Keratinocyte (primary cell): ENCODE measurements around the gene KMT2C. TPM values are rescaled to one million over a fixed set of nuclear protein-coding genes. Genes with fewer than 3 reads are reported as not detected.

Experiments
- DNase-seq: peaks from one replicate; pipeline ENCODE4 v3.0.0-alpha.2; 2011; ENCODE audit warnings: low read depth, missing footprints, low spot score
- FAIRE-seq: peaks from 2 replicates; lab custom pipeline; 2011; peaks lifted over from hg19 to GRCh38; lab: Jason Lieb, UNC
- H2AFZ ChIP-seq: 2 replicates; pipeline ENCODE4 v1.6.0; 2012; ENCODE audit warnings: low read length, control low read depth, inconsistent platforms; ENCODE audit not compliant: control insufficient read depth
- H3K27ac ChIP-seq: 2 replicates; pipeline ENCODE4 v1.5.1; 2011; ENCODE audit warnings: low read length; ENCODE audit not compliant: control insufficient read depth, insufficient read depth
- H3K27me3 ChIP-seq: 3 replicates; pipeline ENCODE4 v1.6.0; 2011; ENCODE audit warnings: low read length; ENCODE audit not compliant: control insufficient read depth, insufficient read depth; ENCODE audit errors: extremely low read depth
- H3K36me3 ChIP-seq, 2 experiments: 2 replicates in 1 of 2; 3 replicates in 1 of 2; pipeline ENCODE4 v1.5.1; 2011; ENCODE audit warnings: low read length in 2 of 2, mild to moderate bottlenecking in 1 of 2; ENCODE audit not compliant: control insufficient read depth in 2 of 2, insufficient read depth in 2 of 2; ENCODE audit errors: extremely low read depth in 1 of 2
- H3K4me1 ChIP-seq: 3 replicates; pipeline ENCODE4 v1.5.1; 2011; ENCODE audit warnings: low read length; ENCODE audit not compliant: control insufficient read depth, insufficient read depth; ENCODE audit errors: extremely low read depth
- H3K4me2 ChIP-seq: 3 replicates; pipeline ENCODE4 v1.6.0; 2011; ENCODE audit warnings: low read depth, low read length; ENCODE audit not compliant: control insufficient read depth, insufficient read depth; ENCODE audit errors: extremely low read depth
- H3K4me3 ChIP-seq, 3 experiments: fragments of 200-600 bp in 1 of 3; sonication (generic) in 1 of 3; 2 replicates in 2 of 3; 3 replicates in 1 of 3; pipeline ENCODE4 v1.5.1; 2011 to 2016; ENCODE audit warnings: low read length in 3 of 3, mild to moderate bottlenecking in 3 of 3, control low read depth in 2 of 3, inconsistent platforms in 1 of 3, low read depth in 1 of 3, mixed read lengths in 1 of 3, mixed run types in 1 of 3, moderate library complexity in 1 of 3; ENCODE audit not compliant: control insufficient read depth in 2 of 3, insufficient read depth in 2 of 3; ENCODE audit errors: extremely low read depth in 1 of 3
- H3K79me2 ChIP-seq: 2 replicates; pipeline ENCODE4 v1.6.0; 2012; ENCODE audit warnings: low read length; ENCODE audit not compliant: control insufficient read depth, insufficient read depth
- H3K9ac ChIP-seq: 3 replicates; pipeline ENCODE4 v1.6.0; 2011; ENCODE audit warnings: low read length; ENCODE audit not compliant: control insufficient read depth, insufficient read depth; ENCODE audit errors: extremely low read depth
- H3K9me1 ChIP-seq: 3 replicates; pipeline ENCODE4 v1.6.0; 2011; ENCODE audit warnings: low read length; ENCODE audit not compliant: control insufficient read depth, insufficient read depth; ENCODE audit errors: extremely low read depth
- H3K9me3 ChIP-seq: 2 replicates; pipeline ENCODE4 v1.5.1; 2012; ENCODE audit warnings: low read depth, low read length; ENCODE audit not compliant: control insufficient read depth
- H4K20me1 ChIP-seq: 3 replicates; pipeline ENCODE4 v1.6.0; 2011; ENCODE audit warnings: low read length; ENCODE audit not compliant: control insufficient read depth, insufficient read depth; ENCODE audit errors: extremely low read depth
- CTCF ChIP-seq, 3 experiments: IDR thresholded peaks in 1 of 3; conservative IDR thresholded peaks in 1 of 3; optimal IDR thresholded peaks in 1 of 3; 2 replicates in 2 of 3; 3 replicates in 1 of 3; pipeline versions ENCODE3 to v1.5.1; 2011; ENCODE audit warnings: low read length in 3 of 3, mild to moderate bottlenecking in 3 of 3, moderate library complexity in 2 of 3, control low read depth in 1 of 3, inconsistent platforms in 1 of 3; ENCODE audit not compliant: insufficient read depth in 2 of 3; ENCODE audit errors: extremely low read depth in 1 of 3
- EZH2 ChIP-seq: IDR thresholded peaks from one replicate; pipeline ENCODE4 v1.6.1; 2012; ENCODE audit warnings: inconsistent platforms, mild to moderate bottlenecking, low read length, moderate library complexity
- dilution Hi-C: fragments of 300-500 bp; cut with MboI; formaldehyde crosslinking; loops from one replicate; pipeline ENCODE4 v1.7.0; 2020; ENCODE audit warnings: low sequenced_read_pairs; ENCODE audit not compliant: extremely low pct_ligation_motif_present
- polyA plus RNA-seq, 5 experiments: library from polyadenylated mRNA; depleted of rRNA in 3 of 5; stranded (reverse) in 3 of 5; stranded (forward) in 1 of 5; unstranded in 1 of 5; fragments of >200 nt; gene quantifications; 1 replicate in 1 of 5; 2 replicates in 3 of 5; 3 replicates in 1 of 5; pipeline versions ENCODE4 v1.2.1 to v1.2.3, GENCODE V29; 2011 to 2012; ENCODE audit warnings: missing spikeins in 2 of 5, low read depth in 1 of 5, low replicate concordance in 1 of 5

KMT2C gene
- polyA plus RNA-seq, 1 donor (not counting 4 experiments of a cell fraction or from before 2014, with no cell fraction given): 8.5 TPM

GRCh38 chr7:152180048-152180447 lies 255.8 kb downstream of the KMT2C start:
- TF ChIP-seq EZH2 (no peak), CTCF (optimal IDR thresholded peaks at IDR 0.05 in 1 of 3, IDR thresholded peaks at IDR 0.05 in 1 of 3, conservative IDR thresholded peaks at IDR 0.05 in 1 of 3; ENCODE audit: extremely low read depth in 1 of 3, insufficient read depth in 2 of 3, low read length in 3 of 3) (no peak)
- DNase-seq: no peak
- Histone ChIP-seq H3K27me3 (no peaks in the 10 kb centered on the region), H3K4me3 (no peak overlapping the region), H3K9ac (no peak overlapping the region), H3K9me1 (no peaks in the 10 kb centered on the region), H3K4me1 (no peaks in the 10 kb centered on the region), H2AFZ (no peak overlapping the region), H3K27ac (no peak overlapping the region), H3K9me3 (no peaks in the 10 kb centered on the region), H3K36me3 (peaks cover 29 to 30% of the 10 kb centered on the region in 2 experiments), H4K20me1 (no peaks in the 10 kb centered on the region), H3K4me2 (no peak overlapping the region), H3K79me2 (no peaks in the 10 kb centered on the region)
- dilution Hi-C loops: no loop called here
- FAIRE-seq: no peak

- TF ChIP-seq CTCF (optimal IDR thresholded peaks at IDR 0.05 in 1 of 3, IDR thresholded peaks at IDR 0.05 in 1 of 3, conservative IDR thresholded peaks at IDR 0.05 in 1 of 3; ENCODE audit: extremely low read depth in 1 of 3, insufficient read depth in 2 of 3, low read length in 3 of 3): no peak
- TF ChIP-seq EZH2: no peak
- Histone ChIP-seq H3K27ac (no peak overlapping the region), H3K9me3 (no peaks in the 10 kb centered on the region), H3K27me3 (no peaks in the 10 kb centered on the region), H3K4me1 (no peaks in the 10 kb centered on the region), H3K9ac (no peak overlapping the region), H3K9me1 (no peaks in the 10 kb centered on the region), H4K20me1 (no peaks in the 10 kb centered on the region), H3K4me3 (no peak overlapping the region), H3K4me2 (no peak overlapping the region), H2AFZ (no peak overlapping the region), H3K79me2 (no peaks in the 10 kb centered on the region), H3K36me3 (peaks cover 25 to 30% of the 10 kb centered on the region in 2 experiments)
- FAIRE-seq (no peak), DNase-seq (no peak)
- dilution Hi-C loops: no loop called here
These were observed 257.3 kb downstream of the KMT2C start for GRCh38 chr7:152178405-152179058.
